HG02943 (cell line): ENCODE data around the gene GET3.
"Not testable (repeated sequence)": the region's sequence is repeated elsewhere in the genome, so short reads cannot be mapped to it uniquely, and the experiment has no call there.

Experiments used
- ATAC-seq: cut with Tn5 transposase; IDR thresholded peaks from one replicate; pipeline ENCODE4 v1.9.1; 2021; ENCODE audit warnings: mild to moderate bottlenecking, low read depth, moderate library complexity; ENCODE audit not compliant: unreplicated experiment

The GET3 gene

GRCh38 chr19:12715102-12715501 is 22.2 kb upstream of the GET3 start:
- no peak for ATAC-seq

GRCh38 chr19:12715929-12716328 is 21.4 kb upstream of the GET3 start:
- ATAC-seq, result no peak

- no peak for ATAC-seq
Measured at GRCh38 chr19:12720296-12720695, 17.0 kb upstream of the GET3 start.

GRCh38 chr19:12720851-12721655 is 16.2 kb upstream of the GET3 start:
- no peak for ATAC-seq

GRCh38 chr19:12721656-12722565 is 15.4 kb upstream of the GET3 start:
- peak; percentile 17 for ATAC-seq

GRCh38 chr19:12722566-12723380 is 14.5 kb upstream of the GET3 start:
- ATAC-seq, result peak; percentile 85

GRCh38 chr19:12723381-12723640 is 14.0 kb upstream of the GET3 start:
- ATAC-seq, result no peak

- ATAC-seq, result no peak
Measured at GRCh38 chr19:12723641-12724426, 13.5 kb upstream of the GET3 start, which contains the start of gene TNPO2. Gene TNPO2, minus strand, starts transcription at chr19:12723932. Its CDS starts 2,955 bp downstream, at chr19:12720977.

GRCh38 chr19:12725612-12726011 is 11.7 kb upstream of the GET3 start:
- ATAC-seq, result not testable (repeated sequence)

GRCh38 chr19:12726988-12727316 is 10.3 kb upstream of the GET3 start:
- no peak for ATAC-seq

- ATAC-seq, result no peak
Measured at GRCh38 chr19:12727745-12728433, 9.4 kb upstream of the GET3 start.

- ATAC-seq, result no peak
Measured at GRCh38 chr19:12730064-12730463, 7.2 kb upstream of the GET3 start.

GRCh38 chr19:12731337-12731736 is 6.0 kb upstream of the GET3 start:
- no peak for ATAC-seq

- no peak for ATAC-seq
Measured at GRCh38 chr19:12733369-12734214, 3.7 kb upstream of the GET3 start.

GRCh38 chr19:12737835-12738351 is 596 bp downstream of the GET3 start:
- ATAC-seq, result no peak

- no peak for ATAC-seq
Measured at GRCh38 chr19:12745166-12745897, 8.0 kb downstream of the GET3 start.

GRCh38 chr19:12748489-12748888 is 11.2 kb downstream of the GET3 start:
- ATAC-seq, result no peak
